HG02571 (cell line): ENCODE measurements around the gene CLBA1.
"Not testable (repeated sequence)": the region's sequence is repeated elsewhere in the genome, so short reads cannot be mapped to it uniquely, and the experiment has no call there.

Experiments used
- ATAC-seq: cut with Tn5 transposase; IDR thresholded peaks from one replicate; pipeline ENCODE4 v1.9.1; 2021; ENCODE audit warnings: mild to moderate bottlenecking, moderate library complexity; ENCODE audit not compliant: unreplicated experiment

CLBA1 gene

DNA sequence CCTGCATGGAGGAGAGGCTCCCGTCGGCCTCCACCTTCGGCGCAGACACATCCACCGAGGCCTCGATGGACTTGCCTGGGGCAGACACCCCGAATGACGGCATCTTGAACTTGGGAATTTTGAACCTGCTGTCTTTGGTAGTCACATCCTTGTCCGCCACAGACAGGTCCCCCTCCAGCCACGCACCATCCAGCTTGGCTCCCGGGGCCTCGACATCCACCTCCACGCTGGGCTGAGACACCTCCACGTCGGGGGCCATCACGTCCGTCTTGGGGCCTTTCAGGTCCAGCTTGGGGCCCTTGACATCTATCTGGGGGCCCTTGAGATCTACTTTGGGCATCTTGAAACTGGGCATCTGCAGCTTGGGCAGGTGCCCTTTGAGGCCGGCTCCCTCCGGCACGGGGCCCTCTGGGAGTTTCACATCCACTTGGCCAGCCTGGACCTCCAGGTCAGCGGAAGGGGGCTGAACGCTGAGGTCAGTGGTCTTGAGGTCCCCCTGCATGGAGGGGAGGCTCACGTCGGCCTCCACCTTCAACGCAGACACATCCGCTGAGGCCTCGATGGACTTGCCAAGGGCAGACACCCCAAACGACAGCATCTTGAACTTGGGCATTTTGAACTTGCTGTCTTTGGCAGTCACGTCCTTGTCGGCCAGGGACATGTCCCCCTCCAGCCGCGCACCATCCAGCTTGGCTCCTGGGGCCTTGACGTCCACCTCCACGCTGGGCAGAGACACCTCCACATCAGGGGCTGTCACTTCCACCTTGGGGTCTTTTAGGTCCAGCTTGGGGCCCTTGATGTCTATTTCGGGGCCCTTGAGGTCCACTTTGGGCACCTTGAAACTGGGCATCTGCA is 37.5 kb upstream of the CLBA1 start:
- ATAC-seq = not testable (repeated sequence)

DNA sequence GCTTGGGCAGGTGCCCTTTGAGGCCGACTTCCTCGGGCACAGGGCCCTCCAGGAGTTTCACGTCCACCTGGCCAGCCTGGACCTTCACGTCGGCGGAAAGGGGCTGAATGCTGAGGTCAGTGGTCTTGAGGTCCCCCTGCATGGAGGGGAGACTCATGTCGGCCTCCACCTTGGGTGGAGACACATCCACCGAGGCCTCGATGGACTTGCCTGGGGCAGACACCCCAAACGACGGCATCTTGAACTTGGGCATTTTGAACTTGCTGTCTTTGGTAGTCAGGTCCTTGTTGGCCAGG is 36.9 kb upstream of the CLBA1 start:
- ATAC-seq = no peak

DNA sequence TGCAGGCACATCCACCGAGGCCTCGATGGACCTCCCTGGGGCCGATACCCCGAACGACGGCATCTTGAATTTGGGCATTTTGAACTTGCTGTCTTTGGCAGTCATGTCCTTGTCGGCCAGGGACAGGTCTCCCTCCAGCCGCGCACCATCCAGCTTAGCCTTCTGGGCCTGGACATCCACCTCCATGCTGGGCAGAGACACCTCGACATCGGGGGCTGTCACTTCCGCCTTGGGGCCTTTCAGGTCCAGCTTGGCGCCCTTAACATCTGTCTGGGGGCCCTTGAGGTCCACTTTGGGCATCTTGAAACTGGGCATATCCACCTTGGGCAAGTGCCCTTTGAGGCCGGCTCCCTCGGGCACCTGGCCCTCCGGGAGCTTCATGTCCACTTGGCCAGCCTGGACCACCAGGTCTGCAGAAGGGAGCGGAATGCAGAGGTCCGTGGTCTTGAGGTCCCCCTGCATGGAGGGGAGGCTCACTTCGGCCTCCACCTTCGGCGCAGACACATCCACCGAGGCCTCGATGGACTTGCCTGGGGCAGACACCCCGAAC is 36.1 kb upstream of the CLBA1 start:
- not testable (repeated sequence) for ATAC-seq

DNA sequence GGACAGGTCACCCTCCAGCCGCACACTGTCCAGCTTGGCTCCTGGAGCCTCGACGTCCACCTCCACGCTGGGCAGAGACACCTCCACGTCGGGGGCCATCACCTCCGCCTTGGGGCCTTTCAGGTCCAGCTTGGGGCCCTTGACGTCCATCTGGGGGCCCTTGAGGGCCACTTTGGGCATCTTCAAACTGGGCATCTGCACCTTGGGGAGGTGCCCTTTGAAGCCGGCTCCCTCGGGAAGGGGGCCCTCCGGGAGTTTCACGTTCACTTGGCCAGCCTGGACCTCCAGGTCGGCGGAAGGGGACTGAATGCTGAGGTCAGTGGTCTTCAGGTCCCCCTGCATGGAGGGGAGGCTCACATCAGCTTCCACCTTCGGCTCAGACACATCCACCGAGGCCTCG is 35.6 kb upstream of the CLBA1 start:
- no peak for ATAC-seq

DNA sequence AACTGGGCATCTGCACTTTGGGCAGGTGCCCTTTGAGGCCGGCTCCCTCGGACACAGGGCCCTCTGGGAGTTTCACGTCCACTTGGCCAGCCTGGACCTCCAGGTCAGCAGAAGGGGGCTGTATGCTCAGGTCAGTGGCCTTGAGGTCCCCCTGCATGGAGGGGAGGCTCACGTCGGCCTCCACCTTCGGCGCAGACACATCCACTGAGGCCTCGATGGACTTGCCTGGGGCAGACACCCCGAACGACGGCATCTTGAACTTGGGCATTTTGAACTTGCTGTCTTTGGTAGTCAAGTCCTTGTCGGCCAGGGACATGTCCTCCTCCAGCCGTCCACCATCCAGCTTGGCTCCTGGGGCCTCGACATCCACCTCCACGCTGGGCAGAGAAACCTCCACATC is 34.9 kb upstream of the CLBA1 start:
- ATAC-seq = not testable (repeated sequence)

DNA sequence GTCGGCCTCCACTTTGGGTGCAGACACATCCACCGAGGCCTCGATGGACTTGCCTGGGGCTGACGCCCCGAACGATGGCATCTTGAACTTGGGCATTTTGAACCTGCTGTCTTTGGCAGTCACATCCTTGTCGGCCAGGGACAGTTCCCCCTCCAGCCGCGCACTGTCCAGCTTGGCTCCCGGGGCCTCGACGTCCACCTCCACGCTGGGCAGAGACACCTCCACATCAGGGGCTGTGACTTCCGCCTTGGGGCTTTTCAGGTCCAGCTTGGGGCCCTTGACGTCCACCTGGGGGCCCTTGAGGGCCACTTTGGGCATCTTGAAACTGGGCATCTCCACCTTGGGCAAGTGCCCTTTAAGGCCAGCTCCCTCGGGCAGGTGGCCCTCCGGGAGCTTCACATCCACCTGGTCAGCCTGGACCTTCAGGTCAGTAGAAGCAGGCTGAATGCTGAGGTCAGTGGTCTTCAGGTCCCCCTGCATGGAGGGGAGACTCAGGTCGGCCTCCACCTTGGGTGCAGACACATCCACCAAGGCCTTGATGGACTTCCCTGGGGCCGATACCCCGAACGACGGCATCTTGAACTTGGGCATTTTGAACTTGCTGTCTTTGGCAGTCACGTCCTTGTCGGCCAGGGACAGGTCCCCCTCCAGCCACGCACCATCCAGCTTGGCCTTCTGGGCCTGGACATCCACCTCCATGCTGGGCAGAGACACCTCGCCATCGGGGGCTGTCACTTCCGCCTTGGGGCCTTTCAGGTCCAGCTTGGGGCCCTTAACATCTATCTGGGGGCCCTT is 33.5 kb upstream of the CLBA1 start:
- ATAC-seq = not testable (repeated sequence)

DNA sequence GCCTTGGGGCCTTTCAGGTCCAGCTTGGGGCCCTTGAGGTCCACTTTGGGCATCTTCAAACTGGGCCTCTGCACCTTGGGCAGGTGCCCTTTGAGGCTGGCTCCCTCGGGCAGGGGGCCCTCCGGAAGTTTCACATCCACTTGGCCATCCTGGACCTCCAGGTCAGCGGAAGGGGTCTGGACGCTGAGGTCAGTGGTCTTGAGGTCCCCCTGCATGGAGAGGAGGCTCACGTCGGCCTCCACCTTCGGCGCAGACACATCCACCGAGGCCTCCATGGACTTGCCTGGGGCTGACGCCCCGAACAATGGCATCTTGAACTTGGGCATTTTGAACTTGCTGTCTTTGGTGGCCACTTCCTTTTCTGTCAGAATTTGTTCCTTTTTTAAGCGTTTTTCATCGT is 32.5 kb upstream of the CLBA1 start:
- ATAC-seq = no peak

DNA sequence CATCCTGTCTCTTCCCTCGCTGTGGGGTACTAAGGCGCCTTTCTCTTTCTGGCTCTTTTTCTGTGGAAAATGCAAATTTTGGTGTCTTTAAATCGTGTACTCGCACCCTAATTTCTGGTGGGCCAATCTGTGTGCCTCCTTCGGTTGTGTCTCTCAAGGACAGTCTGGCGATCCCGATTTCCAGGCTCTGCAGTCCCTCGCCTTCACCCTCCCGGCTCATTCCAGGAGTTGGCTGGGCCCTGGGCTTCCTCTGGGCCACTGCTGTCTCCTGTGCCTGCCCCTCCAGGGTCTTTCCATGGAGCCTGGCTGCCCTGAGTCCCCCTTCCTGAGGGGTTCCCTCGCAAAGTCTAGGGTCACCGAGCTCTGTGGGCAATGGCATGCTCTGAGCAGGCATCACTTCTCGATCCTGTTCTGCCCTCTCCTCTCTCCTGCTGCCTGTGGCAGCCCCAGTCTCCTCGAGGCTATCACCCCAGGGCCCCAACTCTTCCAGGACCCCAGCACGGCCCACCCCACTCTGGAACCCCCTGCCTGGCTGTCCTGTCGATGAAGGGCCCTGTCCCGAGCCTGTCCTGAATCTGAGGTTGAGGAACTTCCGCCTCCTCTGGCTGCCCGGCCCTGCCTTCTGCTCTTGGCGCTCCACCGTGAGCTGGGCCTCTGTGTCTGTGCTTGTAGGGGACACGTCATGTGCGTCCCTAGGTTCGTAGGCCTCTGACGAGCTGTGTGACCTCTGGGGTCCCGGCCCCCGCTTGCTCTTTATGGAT is 31.5 kb upstream of the CLBA1 start:
- no peak for ATAC-seq

DNA sequence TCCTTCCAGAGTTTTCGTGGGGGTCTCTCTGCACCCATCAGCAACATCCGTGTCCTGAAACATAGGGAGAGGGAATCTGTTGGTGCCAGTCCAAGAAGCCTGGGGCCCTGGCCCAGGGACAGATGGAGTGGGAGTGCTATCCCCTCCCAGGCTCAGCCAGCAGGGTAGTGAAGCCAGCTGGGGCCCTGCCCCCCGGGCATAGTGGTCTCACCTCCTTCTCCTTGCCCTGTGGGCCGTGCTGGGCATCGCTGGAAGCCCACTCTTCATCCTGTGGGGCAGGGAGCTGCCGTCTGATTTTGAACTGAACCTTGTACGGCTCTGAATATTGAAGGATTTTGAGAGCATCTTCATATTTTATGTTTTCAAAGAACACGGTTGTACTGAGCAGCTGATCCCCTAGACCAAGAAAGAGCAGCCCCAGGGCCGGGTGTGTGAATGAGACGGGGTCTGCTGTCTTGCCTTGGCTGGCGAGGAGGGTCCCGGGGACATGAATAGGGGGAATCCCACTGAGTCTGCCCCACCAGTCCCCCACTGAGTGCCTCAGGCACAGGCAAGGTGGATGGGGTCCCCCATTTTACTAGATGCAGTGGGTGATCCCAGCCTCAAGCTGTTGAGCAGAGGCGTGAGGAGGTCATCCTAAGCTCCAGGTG is 30.7 kb upstream of the CLBA1 start:
- ATAC-seq = no peak

DNA sequence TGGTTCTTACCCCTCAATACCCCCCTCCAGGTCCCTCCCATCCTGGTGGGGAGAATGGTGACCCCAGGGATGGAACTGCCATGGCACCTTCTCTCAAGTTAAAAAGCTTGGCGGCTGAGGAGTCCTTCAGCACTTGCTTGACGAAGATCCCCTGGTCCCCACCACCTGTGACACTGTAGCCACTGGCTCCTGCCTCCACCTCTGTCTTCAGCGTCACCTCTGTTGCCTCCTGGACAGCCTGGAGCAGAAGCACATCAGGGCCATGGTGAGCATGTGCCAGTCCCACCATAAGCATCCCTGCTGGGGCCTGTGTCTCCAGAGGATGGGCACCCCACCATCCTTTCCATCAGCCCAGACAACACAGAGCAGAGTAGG is 30.2 kb upstream of the CLBA1 start:
- no peak for ATAC-seq

DNA sequence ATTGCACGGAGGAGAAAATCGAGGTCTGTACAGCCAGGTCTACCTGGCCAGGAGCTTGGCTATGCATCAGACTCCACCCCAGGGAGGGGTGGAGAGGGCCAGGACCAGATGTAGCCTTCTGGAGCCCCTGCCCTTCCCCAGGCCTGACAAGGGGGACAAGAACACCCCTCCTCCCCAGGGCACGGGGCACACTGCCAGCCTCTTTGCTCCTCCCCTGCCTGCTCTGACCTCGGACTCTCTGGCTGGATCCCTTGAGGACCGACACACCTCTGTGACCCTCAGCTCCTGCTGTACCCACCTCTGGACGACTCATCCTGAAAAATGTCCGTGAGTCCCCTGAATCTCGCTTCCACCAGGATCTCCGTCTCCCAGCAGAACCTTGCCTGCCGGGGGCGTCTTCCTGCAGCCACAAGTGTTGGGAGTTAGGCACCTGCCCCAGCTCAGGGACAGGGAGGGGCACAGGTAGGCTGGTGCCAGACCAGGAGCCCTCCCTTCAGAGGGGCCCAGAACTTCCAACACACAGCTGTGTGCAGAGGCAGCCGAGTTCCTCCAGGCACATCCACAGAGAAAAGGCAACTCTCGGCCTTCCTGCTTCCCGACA is 29.2 kb upstream of the CLBA1 start:
- no peak for ATAC-seq

DNA sequence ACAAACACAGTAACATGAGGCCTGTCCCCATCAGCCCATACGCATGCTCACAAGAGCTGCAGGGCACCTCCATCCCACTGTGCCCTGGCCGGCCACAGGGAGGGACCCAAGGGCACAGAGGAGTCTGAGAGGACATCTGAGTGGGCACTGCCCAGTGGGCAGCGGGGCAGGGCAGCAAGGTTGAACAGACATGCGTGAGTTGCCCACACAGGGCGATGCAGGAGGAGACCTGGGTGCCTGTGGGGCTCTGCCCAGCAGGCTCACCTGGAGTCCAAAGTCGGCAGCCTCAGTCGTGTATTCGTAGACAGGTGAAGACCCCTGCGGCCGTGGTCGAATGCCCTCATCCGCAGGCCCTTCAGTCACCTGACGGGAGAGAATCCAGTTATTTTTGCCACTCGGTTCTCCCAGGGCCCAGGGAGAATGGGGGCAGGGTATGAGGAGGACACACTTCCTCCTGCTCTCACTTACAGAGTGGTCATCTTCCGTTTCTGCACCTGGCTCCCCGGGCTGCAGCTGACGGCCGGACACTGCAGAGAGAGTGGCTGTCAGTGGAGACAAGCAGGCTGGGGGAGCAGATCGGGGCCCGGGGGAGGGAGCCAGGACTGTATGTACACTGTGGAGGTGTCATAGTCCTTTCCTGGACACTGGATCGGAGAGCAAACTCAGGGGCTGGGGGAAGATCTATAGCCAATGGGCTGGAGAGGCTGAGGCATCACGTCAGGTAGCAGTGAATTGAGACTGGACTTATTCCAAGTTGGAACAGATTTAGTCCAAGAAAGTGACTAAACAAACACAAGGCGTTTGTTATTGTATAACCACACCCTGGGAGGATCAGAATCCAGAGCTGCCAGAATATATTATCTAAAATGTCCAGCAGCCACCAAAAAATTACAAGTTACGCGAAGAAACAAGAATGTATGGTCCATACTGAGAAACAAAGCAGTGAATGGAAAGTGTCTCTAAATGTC is 28.2 kb upstream of the CLBA1 start:
- ATAC-seq = no peak

DNA sequence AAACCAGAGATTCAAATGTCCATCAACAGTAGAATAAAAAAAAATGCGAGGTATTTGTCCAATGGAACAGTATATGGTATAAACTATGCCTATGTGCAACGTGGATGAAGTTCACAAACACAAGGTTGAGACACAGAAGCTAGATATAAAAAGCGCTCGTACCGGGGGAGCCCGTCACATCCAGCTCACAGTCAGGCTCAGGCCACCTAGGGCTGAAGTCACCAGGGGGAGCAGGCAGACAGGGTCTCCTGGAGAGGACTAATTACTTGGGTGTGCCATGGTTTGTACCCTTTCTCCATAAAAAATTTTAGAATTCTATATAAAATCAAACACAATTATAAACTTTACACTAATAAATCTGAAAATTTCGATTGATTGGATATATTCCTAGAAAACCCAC is 21.0 kb upstream of the CLBA1 start:
- no peak for ATAC-seq

DNA sequence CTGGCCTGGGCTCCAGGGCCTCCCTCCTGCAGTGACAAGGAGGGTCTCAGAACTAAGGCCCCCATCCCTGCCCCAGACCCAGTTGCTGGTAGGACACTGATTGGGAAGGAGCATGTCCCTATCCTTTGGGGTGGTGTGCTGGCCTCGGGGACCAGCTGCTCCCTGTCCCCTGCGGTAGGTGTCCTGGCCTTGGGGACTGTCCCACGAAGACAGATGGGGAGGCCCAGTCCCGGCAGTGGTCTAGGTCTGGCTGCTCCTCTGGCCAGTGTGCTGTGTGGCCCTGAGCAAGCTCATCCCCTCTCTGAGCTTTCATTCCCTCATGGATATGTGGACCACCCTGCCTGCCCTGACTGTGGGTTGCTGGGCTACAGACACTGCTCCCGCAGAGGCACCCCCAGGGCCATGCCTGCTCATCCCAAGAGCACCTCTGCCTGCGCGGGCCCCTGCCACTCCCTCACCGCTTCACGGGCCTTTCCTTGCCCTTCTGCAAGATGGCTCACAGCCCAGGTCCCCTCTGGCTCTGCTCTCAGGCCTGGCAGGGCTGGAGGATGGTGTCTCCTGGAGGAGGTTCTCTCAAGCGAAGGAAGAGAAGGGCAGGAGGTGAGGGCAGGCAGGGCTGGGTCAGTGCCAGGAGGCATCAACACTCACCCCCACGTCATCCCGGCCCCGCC is 19.9 kb upstream of the CLBA1 start:
- no peak for ATAC-seq

DNA sequence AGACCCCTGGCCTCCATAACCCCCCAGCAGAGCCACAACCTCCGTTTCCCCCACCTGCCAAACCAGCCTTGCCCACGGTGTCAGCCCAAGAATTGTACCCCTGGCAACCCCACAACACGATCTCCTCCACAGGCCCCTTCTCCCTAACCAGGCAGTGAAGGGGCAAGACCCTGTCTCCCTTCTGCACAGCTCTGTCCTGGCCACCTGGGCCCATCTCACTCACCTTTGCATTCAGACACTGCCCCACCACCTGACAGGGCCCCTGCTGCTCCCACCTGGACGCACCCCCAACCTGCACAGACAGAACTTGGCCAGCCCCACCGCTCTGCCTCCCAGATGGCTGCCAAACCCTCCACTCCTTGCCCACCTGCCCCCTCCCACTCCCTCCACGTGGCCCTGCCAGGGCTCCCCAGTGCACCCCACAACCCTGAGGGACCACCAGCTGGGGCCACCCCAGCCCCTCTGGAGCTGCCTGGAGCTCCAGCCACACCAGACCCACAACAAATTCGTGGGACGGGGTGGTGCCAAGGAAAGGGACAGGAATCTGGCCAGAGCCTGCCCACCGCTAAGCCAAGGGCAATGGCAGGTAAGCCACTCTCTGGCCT is 19.2 kb upstream of the CLBA1 start:
- no peak for ATAC-seq

DNA sequence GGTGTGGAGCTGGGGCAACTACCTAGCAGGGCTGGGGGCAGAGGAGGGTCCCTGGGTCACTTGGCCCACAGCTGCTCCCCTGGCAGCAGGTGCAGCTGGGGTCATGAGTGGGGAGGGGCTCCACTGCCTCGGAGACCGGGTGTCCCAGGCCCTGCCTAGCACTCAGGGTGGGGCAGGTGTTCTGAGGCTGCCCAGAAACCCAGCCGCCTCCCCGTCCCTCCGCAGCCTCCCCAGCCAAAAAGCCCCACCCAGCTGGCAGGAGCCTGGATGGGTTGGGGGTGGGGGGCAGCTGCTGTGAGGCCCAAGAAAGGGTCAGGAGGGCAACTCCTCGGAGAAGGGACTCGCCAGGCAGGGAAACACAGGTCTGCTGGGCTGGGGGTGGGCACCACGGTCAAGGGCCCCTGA is 18.6 kb upstream of the CLBA1 start:
- no peak for ATAC-seq

DNA sequence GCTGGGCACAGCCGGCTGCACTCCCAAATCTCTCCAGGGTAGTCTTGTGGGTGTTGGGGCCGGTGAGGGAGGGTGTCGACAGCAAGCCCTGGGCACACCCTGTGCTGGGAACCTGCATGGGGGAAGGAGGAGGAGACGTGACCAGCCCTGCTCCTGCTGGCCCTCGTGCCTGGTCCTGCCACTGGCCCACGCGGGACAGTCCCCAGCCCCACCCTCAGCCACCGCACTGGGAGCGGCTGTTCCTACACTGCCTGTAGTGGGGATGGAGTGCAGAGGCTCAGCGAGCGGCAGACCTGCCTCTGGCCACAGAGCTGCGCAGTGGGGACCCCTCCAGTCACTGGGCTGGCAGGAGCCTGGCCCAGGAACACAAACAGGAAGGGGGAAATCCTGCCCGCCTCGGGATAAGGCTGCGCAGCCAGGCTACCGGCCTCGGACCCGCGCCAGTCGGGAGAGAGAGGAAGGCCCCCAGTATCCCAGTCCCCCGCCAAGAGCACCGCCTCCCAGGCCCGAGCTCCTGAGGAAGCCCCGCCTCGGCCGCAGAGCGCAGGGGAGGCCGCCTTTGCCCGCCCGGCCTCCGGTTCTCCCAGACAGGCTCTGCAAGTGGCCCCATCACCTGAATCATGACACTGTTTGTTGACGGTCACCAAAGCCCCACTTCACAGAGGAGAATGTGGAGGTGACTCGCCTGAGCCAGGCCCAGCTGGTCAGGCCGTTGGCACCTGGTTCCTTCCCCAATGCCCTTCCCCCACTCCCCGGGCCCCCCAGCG is 18.0 kb upstream of the CLBA1 start:
- no peak for ATAC-seq

DNA sequence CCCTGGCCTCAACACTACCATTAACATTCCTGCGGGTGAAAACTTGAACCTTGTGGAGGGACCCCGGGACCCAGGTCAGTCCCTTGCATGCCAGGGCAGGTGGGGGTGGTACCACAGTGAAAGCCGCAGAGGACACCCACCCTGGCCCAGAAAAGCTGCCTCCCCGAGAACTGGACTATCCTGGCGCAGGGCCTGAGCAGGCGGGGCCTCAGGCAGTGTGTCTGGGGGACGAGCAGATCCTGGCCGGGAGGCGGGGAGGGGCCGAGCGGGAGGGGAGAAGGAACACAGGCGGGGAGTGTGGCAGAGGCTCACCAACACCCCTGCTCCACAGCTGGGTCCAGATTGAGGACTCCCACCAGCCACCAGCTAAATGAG is 17.4 kb upstream of the CLBA1 start:
- ATAC-seq = no peak
